Activated CD8-positive, alpha-beta T cell treated with anti-CD3 and anti-CD28 coated beads, Interleukin-2, amount 10 ng/mL, durations not matched to agents 7 days and 5 days (primary cell): ENCODE data around the gene GABRB1. TPM values are rescaled to one million over a fixed set of nuclear protein-coding genes. Genes with fewer than 3 reads are reported as not detected.

Experiments used
- ATAC-seq: fragments of 150-1000 bp; cut with Tn5 transposase; one replicate; pipeline ENCODE4 v1.10.0; 2021; ENCODE audit warnings: moderate library complexity
- CTCF ChIA-PET: fragments of 350-600 bp; sonication (Branson Sonifier 250); formaldehyde crosslinking; loops from one replicate; lab custom pipeline; 2021; ENCODE audit warnings: antibody characterized with exemption; lab: Charles Lee
- POLR2A ChIA-PET: fragments of 350-600 bp; sonication (Branson Sonifier 250); formaldehyde crosslinking; loops from one replicate; lab custom pipeline; 2021; ENCODE audit warnings: antibody characterized with exemption; lab: Charles Lee
- DNase-seq: peaks from one replicate; pipeline ENCODE4 v3.0.0-alpha.2; 2020
- H3K27ac Mint-ChIP-seq: one replicate; pipeline ENCODE4 v1.8.0; 2021; ENCODE audit warnings: mild to moderate bottlenecking, mixed read lengths
- H3K27me3 Mint-ChIP-seq: one replicate; pipeline ENCODE4 v1.8.0; 2021; ENCODE audit warnings: low read depth, mixed read lengths
- H3K36me3 Mint-ChIP-seq: one replicate; pipeline ENCODE4 v1.8.0; 2021; ENCODE audit warnings: low read depth, mixed read lengths
- H3K4me1 Mint-ChIP-seq: one replicate; pipeline ENCODE4 v1.8.0; 2021; ENCODE audit warnings: low read depth, mixed read lengths
- H3K4me3 Mint-ChIP-seq: one replicate; pipeline ENCODE4 v1.8.0; 2021; ENCODE audit warnings: mild to moderate bottlenecking, mixed read lengths
- H3K9me3 Mint-ChIP-seq: one replicate; pipeline ENCODE4 v1.8.0; 2022; ENCODE audit warnings: mixed read lengths; ENCODE audit not compliant: insufficient read depth
- total RNA-seq, 2 experiments: library from RNA; stranded (reverse); gene quantifications; one replicate each; pipeline ENCODE4 v1.2.3, GENCODE V29; 2021

GABRB1 gene
- total RNA-seq, 2 experiments from 2014 or later, result not detected

DNA sequence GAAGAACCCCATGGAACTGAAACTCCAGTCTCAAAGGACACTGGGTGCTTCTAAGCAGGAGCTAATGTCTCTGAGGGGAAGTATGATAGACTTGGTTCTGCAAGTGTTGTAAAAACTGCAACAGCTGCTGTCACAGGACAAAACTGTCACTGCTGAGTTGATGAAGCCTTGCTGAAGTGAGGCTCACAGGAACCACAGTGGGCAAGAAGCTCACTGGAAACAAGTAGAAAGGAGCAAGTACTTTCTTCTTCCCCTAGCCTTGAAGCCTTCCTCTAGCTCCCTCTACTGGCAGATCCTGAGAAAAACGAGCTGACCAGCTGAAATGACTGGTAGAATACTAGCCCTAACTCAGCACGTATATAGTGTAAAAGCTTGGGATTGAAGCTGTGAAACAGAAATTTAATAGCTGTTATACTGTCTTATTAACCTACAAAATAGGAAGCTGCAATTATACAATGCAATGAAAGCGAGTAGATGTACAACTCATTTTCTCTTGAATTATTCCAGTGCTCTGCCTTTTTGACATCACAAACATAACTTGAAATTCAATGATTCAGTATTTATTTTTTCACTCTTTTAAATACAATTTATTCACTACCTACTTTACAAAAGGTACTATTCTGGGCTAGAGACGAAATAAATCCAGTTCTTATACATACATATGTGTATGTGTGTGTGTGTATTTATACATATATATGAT, 91.4 kb downstream of the GABRB1 start:
- no peaks in the 10 kb centered on the region for H3K36me3 Mint-ChIP-seq
- H3K4me1 Mint-ChIP-seq, result no peaks in the 10 kb centered on the region
- no peak overlapping the region for H3K4me3 Mint-ChIP-seq
- no peak overlapping the region for H3K27ac Mint-ChIP-seq
- ChIA-PET POLR2A (no interaction called here), CTCF (interaction anchor here (0.7 to 2.1 kb wide), 25 partner anchors 9 to 279 kb away, joined by 3 to 18 read pairs (median 4); no protein-coding TSS in a partner anchor)
- no peaks in the 10 kb centered on the region for H3K9me3 Mint-ChIP-seq
- DNase-seq, result peak; percentile 72
- peaks cover 2% of the 10 kb centered on the region for H3K27me3 Mint-ChIP-seq
- peak; percentile 64 for ATAC-seq

DNA sequence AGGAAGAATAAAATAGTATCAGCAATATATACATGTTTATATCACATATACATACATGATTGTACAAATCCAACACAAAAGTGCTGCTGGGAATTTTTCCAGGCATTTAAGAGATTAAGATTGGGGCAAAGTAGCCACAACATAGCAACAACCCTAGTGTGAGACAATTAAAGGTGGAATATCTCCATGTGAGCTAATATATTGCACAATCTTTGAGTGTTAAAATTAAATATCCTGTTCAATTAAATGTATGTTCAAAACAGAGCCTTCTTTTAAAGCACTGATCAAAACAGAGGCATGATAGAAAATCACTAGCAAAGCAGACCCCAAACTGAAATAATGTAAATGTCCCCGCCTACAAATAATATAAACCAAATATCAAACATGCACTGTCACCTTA, 97.6 kb downstream of the GABRB1 start:
- Mint-ChIP-seq H3K4me1 (no peaks in the 10 kb centered on the region), H3K27me3 (peaks cover 2% of the 10 kb centered on the region), H3K4me3 (no peak overlapping the region), H3K27ac (no peak overlapping the region), H3K36me3 (no peaks in the 10 kb centered on the region), H3K9me3 (no peaks in the 10 kb centered on the region)
- no peak for DNase-seq
- POLR2A ChIA-PET, result no interaction called here
- CTCF ChIA-PET, result no interaction called here
- no peak for ATAC-seq

DNA sequence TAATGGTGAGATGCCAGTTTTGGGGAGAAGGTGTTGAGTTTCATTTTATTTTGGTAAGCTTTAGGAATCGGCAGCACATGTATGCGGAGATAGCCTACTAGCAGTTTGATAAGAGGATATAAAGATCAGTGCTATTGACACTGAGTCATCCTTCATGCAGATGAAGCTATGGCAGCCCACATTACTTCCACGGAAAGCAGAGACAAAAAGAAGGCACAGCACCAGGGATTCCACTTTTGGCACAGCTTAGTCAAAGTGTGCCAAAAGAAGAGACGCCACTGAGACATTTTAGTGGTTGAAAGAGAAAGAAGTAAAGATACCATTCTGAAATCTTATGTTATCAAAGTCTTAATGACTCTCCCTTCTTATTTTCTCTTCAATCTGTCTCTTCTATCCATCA, 103.8 kb downstream of the GABRB1 start:
- ChIA-PET POLR2A (no interaction called here), CTCF (no interaction called here)
- Mint-ChIP-seq H3K4me1 (no peaks in the 10 kb centered on the region), H3K4me3 (no peak overlapping the region), H3K27ac (no peak overlapping the region), H3K9me3 (no peaks in the 10 kb centered on the region), H3K27me3 (peaks cover 2% of the 10 kb centered on the region), H3K36me3 (no peaks in the 10 kb centered on the region)
- no peak for ATAC-seq
- no peak for DNase-seq

DNA sequence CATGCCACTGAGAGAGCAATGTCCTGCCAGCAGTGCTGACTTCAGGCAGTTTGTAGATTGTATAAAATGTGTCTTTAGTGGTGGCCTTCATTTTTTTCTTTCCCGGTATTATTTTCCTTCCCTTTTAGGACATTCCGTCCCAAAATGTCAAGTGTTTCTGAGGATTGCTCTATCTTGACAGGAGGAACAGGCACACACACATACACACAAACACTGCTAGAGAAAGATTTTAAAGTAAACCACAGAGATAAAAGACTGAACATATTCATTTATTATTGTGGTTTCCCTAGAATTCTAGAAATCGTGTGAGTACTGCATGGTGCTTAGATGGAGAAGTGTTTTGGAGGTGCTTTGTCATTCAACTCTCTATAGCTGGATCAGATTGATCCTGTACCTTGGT, 111.9 kb downstream of the GABRB1 start:
- Mint-ChIP-seq H3K27me3 (no peaks in the 10 kb centered on the region), H3K27ac (no peak overlapping the region), H3K36me3 (no peaks in the 10 kb centered on the region), H3K4me3 (no peak overlapping the region), H3K9me3 (no peaks in the 10 kb centered on the region), H3K4me1 (no peaks in the 10 kb centered on the region)
- ChIA-PET CTCF (interaction anchor here (1.0 kb wide), 1 partner anchor 21 kb away, joined by 3 read pairs; no protein-coding TSS in a partner anchor), POLR2A (no interaction called here)
- DNase-seq (no peak), ATAC-seq (no peak)

DNA sequence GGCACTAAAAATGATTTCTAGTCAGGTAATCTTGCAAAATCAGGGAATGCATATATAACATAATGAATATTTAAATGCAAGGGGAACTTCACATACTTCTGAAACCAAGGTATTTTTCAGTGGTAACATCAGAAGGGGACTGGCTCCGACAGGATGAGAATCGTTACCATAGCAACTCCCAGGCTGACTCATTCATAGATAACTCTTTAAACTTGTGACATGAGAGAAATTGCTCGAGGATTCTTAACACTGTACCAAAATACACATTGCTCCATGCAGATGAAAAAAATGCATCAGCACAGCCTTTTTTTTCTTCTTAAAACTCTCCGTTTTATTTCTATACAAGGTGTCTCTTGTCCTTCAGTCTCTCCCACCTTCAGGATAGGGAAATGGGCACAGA, 114.3 kb downstream of the GABRB1 start:
- peak; percentile 22 for DNase-seq
- no peaks in the 10 kb centered on the region for H3K9me3 Mint-ChIP-seq
- H3K36me3 Mint-ChIP-seq, result no peaks in the 10 kb centered on the region
- no peaks in the 10 kb centered on the region for H3K27me3 Mint-ChIP-seq
- H3K27ac Mint-ChIP-seq, result no peak overlapping the region
- peak; percentile 53 for ATAC-seq
- H3K4me3 Mint-ChIP-seq, result no peak overlapping the region
- H3K4me1 Mint-ChIP-seq, result no peaks in the 10 kb centered on the region
- ChIA-PET POLR2A (no interaction called here), CTCF (no interaction called here)

DNA sequence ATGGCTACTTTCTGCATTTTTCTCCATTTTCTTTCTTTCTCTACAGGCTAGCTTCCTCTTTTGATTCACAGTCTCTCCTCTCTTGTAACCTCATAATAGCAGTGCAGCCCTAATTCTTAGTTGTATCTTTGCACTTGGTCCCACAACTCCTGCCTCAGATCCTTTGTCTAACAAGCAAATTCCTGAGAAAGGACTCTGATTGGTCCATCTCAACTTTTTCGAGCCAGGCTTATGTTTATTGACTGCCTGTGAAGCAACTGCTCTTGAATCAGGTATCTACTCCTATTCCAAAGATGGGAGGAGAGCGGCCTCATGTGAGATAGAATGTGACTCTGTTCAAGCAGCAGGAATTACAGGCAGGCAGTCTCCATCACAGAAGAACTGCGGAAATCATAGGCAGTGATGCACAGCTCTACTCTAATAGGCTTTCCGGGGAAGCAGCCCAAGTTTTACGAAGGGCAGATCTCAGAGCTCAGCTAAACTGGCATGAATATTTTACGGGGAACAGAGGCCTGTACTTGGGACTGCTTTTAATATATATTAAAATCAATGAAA, 123.5 kb downstream of the GABRB1 start:
- H3K4me3 Mint-ChIP-seq, result no peak overlapping the region
- DNase-seq, result no peak
- H3K27me3 Mint-ChIP-seq, result peaks cover 2% of the 10 kb centered on the region
- ChIA-PET POLR2A (no interaction called here), CTCF (interaction anchor here (0.7 to 1.3 kb wide), 2 partner anchors 32 to 229 kb away, joined by 3 to 4 read pairs; no protein-coding TSS in a partner anchor)
- ATAC-seq, result no peak
- peaks cover 1% of the 10 kb centered on the region for H3K4me1 Mint-ChIP-seq
- H3K9me3 Mint-ChIP-seq, result no peaks in the 10 kb centered on the region
- H3K27ac Mint-ChIP-seq, result no peak overlapping the region
- H3K36me3 Mint-ChIP-seq, result no peaks in the 10 kb centered on the region

DNA sequence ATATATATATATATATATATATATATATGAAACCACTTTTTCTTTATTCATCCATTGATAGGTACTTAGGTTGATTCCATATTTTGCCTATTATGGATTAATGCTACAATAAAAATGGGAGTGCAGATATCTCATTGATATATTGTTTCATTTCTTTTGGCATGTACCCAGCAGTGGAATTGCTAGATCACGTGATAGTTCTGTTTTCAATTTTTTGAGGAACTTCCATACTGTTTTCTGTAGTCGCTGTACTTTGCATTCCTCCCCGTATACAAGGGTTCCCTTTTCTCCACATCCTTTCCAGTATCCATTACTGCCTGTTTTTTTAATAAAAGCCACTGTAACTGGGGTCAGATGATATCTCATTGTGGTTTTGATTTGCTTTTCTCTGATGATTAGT, 124.6 kb downstream of the GABRB1 start:
- H3K36me3 Mint-ChIP-seq, result no peaks in the 10 kb centered on the region
- H3K4me1 Mint-ChIP-seq, result peaks cover 7% of the 10 kb centered on the region
- ChIA-PET POLR2A (no interaction called here), CTCF (no interaction called here)
- no peak overlapping the region for H3K27ac Mint-ChIP-seq
- H3K4me3 Mint-ChIP-seq, result no peak overlapping the region
- peaks cover 2% of the 10 kb centered on the region for H3K27me3 Mint-ChIP-seq
- H3K9me3 Mint-ChIP-seq, result no peaks in the 10 kb centered on the region
- DNase-seq (no peak), ATAC-seq (no peak)

DNA sequence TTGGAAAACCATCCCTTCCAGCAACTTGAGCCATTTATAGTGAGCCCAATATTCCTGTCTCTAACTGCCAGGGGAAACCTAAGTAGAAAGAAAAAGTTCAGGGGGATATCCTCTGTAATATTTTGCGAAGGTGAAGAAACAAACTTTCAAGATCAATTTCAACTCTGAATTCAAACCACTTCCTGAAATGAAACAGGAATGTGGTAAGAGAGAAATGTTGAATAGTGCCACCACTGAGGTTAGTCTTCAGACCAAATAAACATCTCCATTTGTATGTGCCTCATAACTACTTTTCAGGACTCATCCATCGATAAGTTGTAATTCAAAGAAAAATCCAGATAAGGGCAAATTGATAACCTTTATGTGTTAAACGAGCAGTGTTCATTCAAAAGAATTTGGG, 128.7 kb downstream of the GABRB1 start:
- peaks cover 2% of the 10 kb centered on the region for H3K27me3 Mint-ChIP-seq
- no peak overlapping the region for H3K4me3 Mint-ChIP-seq
- no peak for ATAC-seq
- no peaks in the 10 kb centered on the region for H3K36me3 Mint-ChIP-seq
- peaks cover 7% of the 10 kb centered on the region for H3K4me1 Mint-ChIP-seq
- H3K27ac Mint-ChIP-seq, result no peak overlapping the region
- POLR2A ChIA-PET, result no interaction called here
- no peaks in the 10 kb centered on the region for H3K9me3 Mint-ChIP-seq
- DNase-seq, result no peak
- CTCF ChIA-PET, result no interaction called here

DNA sequence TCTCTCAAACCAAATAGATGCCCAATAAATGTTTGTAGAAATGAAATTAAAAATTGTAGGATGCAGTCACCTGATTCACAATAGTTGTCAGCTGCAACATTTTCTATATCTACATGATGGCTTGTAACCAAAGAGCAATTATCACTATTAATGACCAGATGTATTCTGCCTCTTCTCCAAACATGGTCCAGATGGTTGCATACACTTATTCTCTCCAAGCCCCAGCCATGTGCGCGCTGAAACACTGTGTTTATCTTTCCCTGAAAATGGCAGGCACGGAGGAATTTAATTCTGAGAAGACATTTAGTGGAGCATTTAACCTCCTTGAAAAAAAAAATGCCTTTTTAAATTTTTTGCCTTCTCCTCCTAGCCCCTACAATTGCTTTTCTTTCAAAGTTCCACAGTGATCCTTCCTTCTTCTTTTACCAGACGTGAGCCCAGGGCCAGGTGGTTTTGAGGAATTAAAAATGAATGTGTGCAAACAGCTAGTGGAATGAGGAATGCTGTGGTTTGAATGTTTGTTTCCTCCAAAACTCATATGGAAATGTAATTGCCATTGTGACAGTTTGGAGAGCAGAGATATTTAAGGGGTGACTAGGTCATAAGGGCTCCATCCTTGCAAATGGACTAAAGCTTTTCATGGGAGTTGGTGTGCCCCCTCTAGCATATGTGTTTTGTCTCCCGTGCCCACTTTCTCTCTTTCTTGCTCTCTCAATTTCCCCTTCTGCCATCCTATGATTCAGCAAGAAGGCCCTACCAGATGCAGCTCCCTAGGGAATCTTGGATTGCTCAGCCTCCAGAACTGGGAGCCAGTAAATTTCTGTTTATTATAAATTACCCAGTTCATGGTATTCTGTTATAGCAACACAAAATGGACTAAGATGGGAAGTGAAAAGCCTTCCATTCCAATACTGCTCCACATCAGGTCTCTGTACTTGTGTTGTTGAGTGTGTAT, 136.0 kb downstream of the GABRB1 start:
- no peaks in the 10 kb centered on the region for H3K4me1 Mint-ChIP-seq
- ChIA-PET POLR2A (no interaction called here), CTCF (no interaction called here)
- DNase-seq (no peak), ATAC-seq (no peak)
- no peaks in the 10 kb centered on the region for H3K27me3 Mint-ChIP-seq
- H3K27ac Mint-ChIP-seq, result no peak overlapping the region
- H3K4me3 Mint-ChIP-seq, result no peak overlapping the region
- no peaks in the 10 kb centered on the region for H3K36me3 Mint-ChIP-seq
- H3K9me3 Mint-ChIP-seq, result no peaks in the 10 kb centered on the region

DNA sequence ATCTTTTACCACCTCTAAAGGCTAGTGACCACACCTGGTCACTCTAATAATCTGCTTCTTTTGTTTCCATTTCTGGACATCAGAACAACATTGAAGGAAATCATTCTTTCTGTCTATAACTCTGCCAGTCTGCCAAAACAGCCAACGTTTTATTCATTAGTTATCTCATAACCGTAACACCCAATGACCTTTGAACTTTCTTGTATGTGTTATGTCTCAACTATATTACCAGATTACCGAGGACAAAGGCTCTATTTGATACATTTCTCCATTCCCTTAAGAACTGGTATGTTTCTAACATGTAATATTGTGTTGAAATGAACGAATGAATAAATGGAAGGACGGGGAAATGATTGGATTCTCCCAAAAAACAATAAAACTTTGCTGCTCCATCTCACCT, 152.7 kb downstream of the GABRB1 start:
- CTCF ChIA-PET, result no interaction called here
- Mint-ChIP-seq H3K4me1 (no peaks in the 10 kb centered on the region), H3K4me3 (no peak overlapping the region)

DNA sequence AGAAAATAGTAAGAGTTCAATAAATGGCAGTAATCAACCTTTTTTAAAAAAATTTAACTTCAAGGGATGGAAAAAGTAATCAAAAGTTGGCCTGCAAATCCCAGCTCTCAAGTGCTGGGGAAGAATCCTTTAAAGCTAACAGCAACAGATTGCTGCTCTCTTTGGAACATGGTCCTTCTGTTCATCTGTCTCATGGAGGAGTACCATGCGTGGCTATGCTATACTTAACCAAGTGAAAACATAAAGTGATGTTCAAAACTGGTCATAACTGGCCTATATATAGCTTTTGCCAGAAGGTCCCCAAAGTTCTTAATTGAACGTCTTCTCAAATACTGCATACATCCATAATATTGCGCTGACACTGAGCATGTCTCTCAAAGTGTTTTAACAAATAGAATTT, 154.4 kb downstream of the GABRB1 start:
- Mint-ChIP-seq H3K4me3 (no peak overlapping the region), H3K9me3 (no peaks in the 10 kb centered on the region), H3K27ac (no peak overlapping the region), H3K4me1 (no peaks in the 10 kb centered on the region), H3K27me3 (no peaks in the 10 kb centered on the region), H3K36me3 (no peaks in the 10 kb centered on the region)
- ChIA-PET CTCF (no interaction called here), POLR2A (no interaction called here)
- ATAC-seq (no peak), DNase-seq (no peak)

More for the DNA sequence above, 152.7 kb downstream of the GABRB1 start:
- Mint-ChIP-seq H3K9me3 (no peaks in the 10 kb centered on the region), H3K36me3 (no peaks in the 10 kb centered on the region), H3K27me3 (no peaks in the 10 kb centered on the region), H3K27ac (no peak overlapping the region)
- POLR2A ChIA-PET, result no interaction called here
- ATAC-seq (no peak), DNase-seq (no peak)

DNA sequence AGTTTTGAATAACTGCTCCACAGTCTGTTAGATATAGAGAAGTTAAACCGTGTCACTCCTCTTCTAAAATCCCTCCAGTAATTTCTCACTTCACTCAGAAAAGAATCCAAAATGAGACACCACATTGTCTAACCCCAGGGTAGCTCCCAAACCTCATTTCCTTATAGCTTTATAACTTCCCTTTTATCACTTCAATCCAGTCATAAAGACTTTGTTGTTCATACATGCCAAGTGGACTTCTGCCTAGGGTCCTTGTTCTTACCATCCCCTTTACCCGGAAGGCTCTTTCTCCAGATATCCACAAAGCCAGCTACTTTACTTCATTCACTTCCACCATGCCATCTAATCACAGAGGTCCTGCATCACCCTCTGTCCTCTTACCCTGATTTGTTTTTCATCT, 156.2 kb downstream of the GABRB1 start:
- no peaks in the 10 kb centered on the region for H3K4me1 Mint-ChIP-seq
- CTCF ChIA-PET, result no interaction called here
- ATAC-seq (no peak), DNase-seq (no peak)
- no peak overlapping the region for H3K27ac Mint-ChIP-seq
- POLR2A ChIA-PET, result no interaction called here
- H3K27me3 Mint-ChIP-seq, result no peaks in the 10 kb centered on the region
- H3K36me3 Mint-ChIP-seq, result no peaks in the 10 kb centered on the region
- H3K9me3 Mint-ChIP-seq, result no peaks in the 10 kb centered on the region
- H3K4me3 Mint-ChIP-seq, result no peak overlapping the region
